ENCODE data around the gene PRKAG2. TPM values are rescaled to one million over a fixed set of nuclear protein-coding genes. Genes with fewer than 3 reads are reported as not detected.

The PRKAG2 gene
- total and polyA plus RNA-seq, 2 experiments from 2014 or later: 9.1 to 14.9 TPM

DNA sequence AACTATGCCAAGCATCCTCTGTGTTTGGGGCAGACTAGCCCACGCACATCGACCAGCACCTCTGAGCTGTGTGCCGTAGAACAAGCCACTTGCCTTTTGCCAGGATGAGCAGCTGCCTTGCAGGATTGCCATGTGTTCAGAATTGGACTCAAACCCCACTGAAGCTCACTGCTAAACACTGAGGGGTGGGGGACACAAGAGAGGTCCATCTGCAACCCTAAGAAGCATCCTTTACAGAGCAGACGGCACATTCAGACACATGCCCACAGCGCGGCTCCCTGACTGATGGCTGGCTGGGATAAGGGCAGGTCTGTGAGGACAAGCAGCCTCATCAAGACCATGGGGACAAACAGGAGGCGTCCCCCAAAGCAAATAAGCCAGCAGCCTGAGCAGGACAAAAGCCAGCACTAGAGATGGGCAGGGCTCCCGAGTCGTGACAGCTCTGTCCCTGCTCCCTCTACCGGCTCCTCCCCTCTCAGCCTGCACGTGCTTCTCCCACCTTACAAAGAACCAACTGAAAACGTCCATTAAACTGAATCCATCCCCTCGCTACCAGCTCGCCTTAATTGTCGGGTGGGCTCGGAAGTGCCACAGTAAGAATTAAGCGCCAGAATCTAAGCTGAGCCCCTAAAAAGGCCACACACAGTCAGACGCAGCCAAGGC is 114.2 kb downstream of the PRKAG2 start:
- H3K27ac Mint-ChIP-seq: 0 out of 2 replicates have a peak overlapping the region, but pooled peaks have one; percentile 26
- DNase-seq (ENCODE audit: low spot score): no peak
- peaks cover 21% of the 10 kb centered on the region for H3K4me1 Mint-ChIP-seq
- Histone ChIP-seq H3K27ac (ENCODE audit: low read depth) (no peak overlapping the region), H3K4me3 (no peak overlapping the region), H2AFZ (peak overlapping the region; percentile 92), H3K4me1 (ENCODE audit: insufficient read depth) (no peaks in the 10 kb centered on the region; the same call in 1 of the 2 replicates), H3K36me3 (ENCODE audit: insufficient read depth) (no peaks in the 10 kb centered on the region), H3F3A (replicated peaks; ENCODE audit: low read depth) (no peaks in the 10 kb centered on the region), H3K79me2 (replicated peaks; ENCODE audit: insufficient read depth) (no peaks in the 10 kb centered on the region), H4K20me1 (replicated peaks; ENCODE audit: insufficient read depth) (no peaks in the 10 kb centered on the region), H3K9me2 (ENCODE audit: insufficient read depth) (no peaks in the 10 kb centered on the region), H3K27me3 (ENCODE audit: insufficient read depth) (no peaks in the 10 kb centered on the region), H3K4me2 (no peak overlapping the region)
- peaks cover 21% of the 10 kb centered on the region for H3K27me3 Mint-ChIP-seq (ENCODE audit: insufficient read depth, low read depth, poor library complexity)
- TF ChIP-seq, protein P1, sequence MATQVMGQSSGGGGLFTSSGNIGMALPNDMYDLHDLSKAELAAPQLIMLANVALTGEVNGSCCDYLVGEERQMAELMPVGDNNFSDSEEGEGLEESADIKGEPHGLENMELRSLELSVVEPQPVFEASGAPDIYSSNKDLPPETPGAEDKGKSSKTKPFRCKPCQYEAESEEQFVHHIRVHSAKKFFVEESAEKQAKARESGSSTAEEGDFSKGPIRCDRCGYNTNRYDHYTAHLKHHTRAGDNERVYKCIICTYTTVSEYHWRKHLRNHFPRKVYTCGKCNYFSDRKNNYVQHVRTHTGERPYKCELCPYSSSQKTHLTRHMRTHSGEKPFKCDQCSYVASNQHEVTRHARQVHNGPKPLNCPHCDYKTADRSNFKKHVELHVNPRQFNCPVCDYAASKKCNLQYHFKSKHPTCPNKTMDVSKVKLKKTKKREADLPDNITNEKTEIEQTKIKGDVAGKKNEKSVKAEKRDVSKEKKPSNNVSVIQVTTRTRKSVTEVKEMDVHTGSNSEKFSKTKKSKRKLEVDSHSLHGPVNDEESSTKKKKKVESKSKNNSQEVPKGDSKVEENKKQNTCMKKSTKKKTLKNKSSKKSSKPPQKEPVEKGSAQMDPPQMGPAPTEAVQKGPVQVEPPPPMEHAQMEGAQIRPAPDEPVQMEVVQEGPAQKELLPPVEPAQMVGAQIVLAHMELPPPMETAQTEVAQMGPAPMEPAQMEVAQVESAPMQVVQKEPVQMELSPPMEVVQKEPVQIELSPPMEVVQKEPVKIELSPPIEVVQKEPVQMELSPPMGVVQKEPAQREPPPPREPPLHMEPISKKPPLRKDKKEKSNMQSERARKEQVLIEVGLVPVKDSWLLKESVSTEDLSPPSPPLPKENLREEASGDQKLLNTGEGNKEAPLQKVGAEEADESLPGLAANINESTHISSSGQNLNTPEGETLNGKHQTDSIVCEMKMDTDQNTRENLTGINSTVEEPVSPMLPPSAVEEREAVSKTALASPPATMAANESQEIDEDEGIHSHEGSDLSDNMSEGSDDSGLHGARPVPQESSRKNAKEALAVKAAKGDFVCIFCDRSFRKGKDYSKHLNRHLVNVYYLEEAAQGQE (IDR thresholded peaks at IDR 0.05; ENCODE audit: unreplicated experiment): no peak
- TF ChIP-seq, protein P2, sequence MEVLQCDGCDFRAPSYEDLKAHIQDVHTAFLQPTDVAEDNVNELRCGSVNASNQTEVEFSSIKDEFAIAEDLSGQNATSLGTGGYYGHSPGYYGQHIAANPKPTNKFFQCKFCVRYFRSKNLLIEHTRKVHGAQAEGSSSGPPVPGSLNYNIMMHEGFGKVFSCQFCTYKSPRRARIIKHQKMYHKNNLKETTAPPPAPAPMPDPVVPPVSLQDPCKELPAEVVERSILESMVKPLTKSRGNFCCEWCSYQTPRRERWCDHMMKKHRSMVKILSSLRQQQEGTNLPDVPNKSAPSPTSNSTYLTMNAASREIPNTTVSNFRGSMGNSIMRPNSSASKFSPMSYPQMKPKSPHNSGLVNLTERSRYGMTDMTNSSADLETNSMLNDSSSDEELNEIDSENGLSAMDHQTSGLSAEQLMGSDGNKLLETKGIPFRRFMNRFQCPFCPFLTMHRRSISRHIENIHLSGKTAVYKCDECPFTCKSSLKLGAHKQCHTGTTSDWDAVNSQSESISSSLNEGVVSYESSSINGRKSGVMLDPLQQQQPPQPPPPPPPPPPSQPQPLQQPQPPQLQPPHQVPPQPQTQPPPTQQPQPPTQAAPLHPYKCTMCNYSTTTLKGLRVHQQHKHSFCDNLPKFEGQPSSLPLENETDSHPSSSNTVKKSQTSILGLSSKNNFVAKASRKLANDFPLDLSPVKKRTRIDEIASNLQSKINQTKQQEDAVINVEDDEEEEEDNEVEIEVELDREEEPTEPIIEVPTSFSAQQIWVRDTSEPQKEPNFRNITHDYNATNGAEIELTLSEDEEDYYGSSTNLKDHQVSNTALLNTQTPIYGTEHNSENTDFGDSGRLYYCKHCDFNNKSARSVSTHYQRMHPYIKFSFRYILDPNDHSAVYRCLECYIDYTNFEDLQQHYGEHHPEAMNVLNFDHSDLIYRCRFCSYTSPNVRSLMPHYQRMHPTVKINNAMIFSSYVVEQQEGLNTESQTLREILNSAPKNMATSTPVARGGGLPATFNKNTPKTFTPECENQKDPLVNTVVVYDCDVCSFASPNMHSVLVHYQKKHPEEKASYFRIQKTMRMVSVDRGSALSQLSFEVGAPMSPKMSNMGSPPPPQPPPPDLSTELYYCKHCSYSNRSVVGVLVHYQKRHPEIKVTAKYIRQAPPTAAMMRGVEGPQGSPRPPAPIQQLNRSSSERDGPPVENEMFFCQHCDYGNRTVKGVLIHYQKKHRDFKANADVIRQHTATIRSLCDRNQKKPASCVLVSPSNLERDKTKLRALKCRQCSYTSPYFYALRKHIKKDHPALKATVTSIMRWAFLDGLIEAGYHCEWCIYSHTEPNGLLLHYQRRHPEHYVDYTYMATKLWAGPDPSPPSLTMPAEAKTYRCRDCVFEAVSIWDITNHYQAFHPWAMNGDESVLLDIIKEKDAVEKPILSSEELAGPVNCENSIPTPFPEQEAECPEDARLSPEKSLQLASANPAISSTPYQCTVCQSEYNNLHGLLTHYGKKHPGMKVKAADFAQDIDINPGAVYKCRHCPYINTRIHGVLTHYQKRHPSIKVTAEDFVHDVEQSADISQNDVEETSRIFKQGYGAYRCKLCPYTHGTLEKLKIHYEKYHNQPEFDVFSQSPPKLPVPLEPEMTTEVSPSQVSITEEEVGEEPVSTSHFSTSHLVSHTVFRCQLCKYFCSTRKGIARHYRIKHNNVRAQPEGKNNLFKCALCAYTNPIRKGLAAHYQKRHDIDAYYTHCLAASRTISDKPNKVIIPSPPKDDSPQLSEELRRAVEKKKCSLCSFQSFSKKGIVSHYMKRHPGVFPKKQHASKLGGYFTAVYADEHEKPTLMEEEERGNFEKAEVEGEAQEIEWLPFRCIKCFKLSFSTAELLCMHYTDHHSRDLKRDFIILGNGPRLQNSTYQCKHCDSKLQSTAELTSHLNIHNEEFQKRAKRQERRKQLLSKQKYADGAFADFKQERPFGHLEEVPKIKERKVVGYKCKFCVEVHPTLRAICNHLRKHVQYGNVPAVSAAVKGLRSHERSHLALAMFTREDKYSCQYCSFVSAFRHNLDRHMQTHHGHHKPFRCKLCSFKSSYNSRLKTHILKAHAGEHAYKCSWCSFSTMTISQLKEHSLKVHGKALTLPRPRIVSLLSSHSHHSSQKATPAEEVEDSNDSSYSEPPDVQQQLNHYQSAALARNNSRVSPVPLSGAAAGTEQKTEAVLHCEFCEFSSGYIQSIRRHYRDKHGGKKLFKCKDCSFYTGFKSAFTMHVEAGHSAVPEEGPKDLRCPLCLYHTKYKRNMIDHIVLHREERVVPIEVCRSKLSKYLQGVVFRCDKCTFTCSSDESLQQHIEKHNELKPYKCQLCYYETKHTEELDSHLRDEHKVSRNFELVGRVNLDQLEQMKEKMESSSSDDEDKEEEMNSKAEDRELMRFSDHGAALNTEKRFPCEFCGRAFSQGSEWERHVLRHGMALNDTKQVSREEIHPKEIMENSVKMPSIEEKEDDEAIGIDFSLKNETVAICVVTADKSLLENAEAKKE (CRISPR knock-in tag; IDR thresholded peaks at IDR 0.05): no peak
- no peak for TF ChIP-seq CREB1 (CRISPR knock-in tag; IDR thresholded peaks at IDR 0.05; ENCODE audit: low read depth)
- TF ChIP-seq POLR2AphosphoS5 (IDR thresholded peaks at IDR 0.05; ENCODE audit: low read depth): no peak
- no peak for TF ChIP-seq NANOG (IDR thresholded peaks at IDR 0.05; ENCODE audit: borderline replicate concordance)
- TF ChIP-seq, protein P3, sequence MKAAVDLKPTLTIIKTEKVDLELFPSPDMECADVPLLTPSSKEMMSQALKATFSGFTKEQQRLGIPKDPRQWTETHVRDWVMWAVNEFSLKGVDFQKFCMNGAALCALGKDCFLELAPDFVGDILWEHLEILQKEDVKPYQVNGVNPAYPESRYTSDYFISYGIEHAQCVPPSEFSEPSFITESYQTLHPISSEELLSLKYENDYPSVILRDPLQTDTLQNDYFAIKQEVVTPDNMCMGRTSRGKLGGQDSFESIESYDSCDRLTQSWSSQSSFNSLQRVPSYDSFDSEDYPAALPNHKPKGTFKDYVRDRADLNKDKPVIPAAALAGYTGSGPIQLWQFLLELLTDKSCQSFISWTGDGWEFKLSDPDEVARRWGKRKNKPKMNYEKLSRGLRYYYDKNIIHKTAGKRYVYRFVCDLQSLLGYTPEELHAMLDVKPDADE (IDR thresholded peaks at IDR 0.05): no peak
- TF ChIP-seq STAT1 (IDR thresholded peaks at IDR 0.05; ENCODE audit: unreplicated experiment): no peak
- no peak for TF ChIP-seq ZNF331 (CRISPR knock-in tag; IDR thresholded peaks at IDR 0.05; ENCODE audit: low read depth)
- no peaks in the 10 kb centered on the region for H3K9me3 Mint-ChIP-seq
- ATAC-seq: peak; percentile 20
- H3K4me3 Mint-ChIP-seq: no peak overlapping the region
- H3K36me3 Mint-ChIP-seq (ENCODE audit: low read depth): no peaks in the 10 kb centered on the region; the same call in 2 of the 3 replicates
